H1 (cell line): ENCODE results near the gene ARHGAP26. TPM values are rescaled to one million over a fixed set of nuclear protein-coding genes. Genes with fewer than 3 reads are reported as not detected.

Experiments
- CTCF ChIA-PET: fragments of 300-600 bp; sonication (Branson Sonifier 250); formaldehyde crosslinking; loops from one replicate; lab custom pipeline; 2021; ENCODE audit not compliant: partially characterized antibody; lab: Charles Lee
- POLR2A ChIA-PET: fragments of 300-600 bp; sonication (Branson Sonifier 250); formaldehyde crosslinking; loops from one replicate; lab custom pipeline; 2021; ENCODE audit warnings: inconsistent platforms; ENCODE audit not compliant: partially characterized antibody; lab: Charles Lee
- DNase-seq, 2 experiments: peaks; one replicate each; pipeline versions ENCODE4 v3.0.0 to v3.0.0-alpha.2; 2010 to 2022; ENCODE audit warnings: low spot score in 2 of 2, low read depth in 1 of 2, mixed read lengths in 1 of 2
- FAIRE-seq: peaks from 2 replicates; lab custom pipeline; 2011; peaks lifted over from hg19 to GRCh38; lab: Jason Lieb, UNC
- H2AFZ ChIP-seq: 2 replicates; pipeline ENCODE4 v1.8.1; 2012; ENCODE audit warnings: low read length, inconsistent platforms
- H2AK5ac ChIP-seq: 2 replicates; pipeline ENCODE4 v1.6.1; 2013; ENCODE audit warnings: low read depth, low read length
- H2BK120ac ChIP-seq: replicated peaks from 2 replicates; pipeline ENCODE3; 2013; ENCODE audit warnings: low read depth, low read length, inconsistent platforms
- H2BK12ac ChIP-seq: 2 replicates; pipeline ENCODE4 v1.6.1; 2013; ENCODE audit warnings: low read depth, low read length
- H2BK15ac ChIP-seq: 2 replicates; pipeline ENCODE4 v1.6.1; 2013; ENCODE audit warnings: low read length
- H2BK20ac ChIP-seq: 2 replicates; pipeline ENCODE4 v1.6.1; 2013; ENCODE audit warnings: low read length
- H2BK5ac ChIP-seq: 2 replicates; pipeline ENCODE4 v1.6.1; 2013; ENCODE audit warnings: low read depth, low read length
- H3K14ac ChIP-seq: 2 replicates; pipeline ENCODE4 v1.6.1; 2013; ENCODE audit warnings: inconsistent platforms; ENCODE audit not compliant: insufficient read length
- H3K18ac ChIP-seq: 2 replicates; pipeline ENCODE4 v1.6.1; 2013; ENCODE audit warnings: low read length; ENCODE audit errors: extremely low read depth
- H3K23ac ChIP-seq: 2 replicates; pipeline ENCODE4 v1.6.1; 2013; ENCODE audit warnings: inconsistent platforms; ENCODE audit not compliant: insufficient read length
- H3K23me2 ChIP-seq: 2 replicates; pipeline ENCODE4 v1.6.1; 2013; ENCODE audit warnings: low read depth, low read length
- H3K27ac ChIP-seq: 2 replicates; pipeline ENCODE4 v1.6.1; 2011; ENCODE audit warnings: low read depth, low read length, inconsistent platforms
- H3K27me3 ChIP-seq, 4 experiments: replicated peaks in 1 of 4; 1 replicate in 1 of 4; 2 replicates in 3 of 4; pipeline versions ENCODE4 v1.6.1 to v1.8.1; 2011 to 2013; ENCODE audit warnings: low read length in 3 of 4, mild to moderate bottlenecking in 3 of 4, inconsistent platforms in 2 of 4, mixed read lengths in 2 of 4, moderate library complexity in 1 of 4; ENCODE audit not compliant: control insufficient read depth in 3 of 4, insufficient read depth in 3 of 4; ENCODE audit errors: extremely low read depth in 1 of 4
- H3K36me3 ChIP-seq, 4 experiments: 2 replicates each; pipeline versions ENCODE4 v1.6.1 to v1.8.1; 2011 to 2013; ENCODE audit warnings: mild to moderate bottlenecking in 4 of 4, low read length in 3 of 4, moderate library complexity in 2 of 4, control low read depth in 1 of 4, inconsistent platforms in 1 of 4; ENCODE audit not compliant: insufficient read depth in 4 of 4, control insufficient read depth in 2 of 4
- H3K4ac ChIP-seq: replicated peaks from 2 replicates; pipeline ENCODE3; 2013; ENCODE audit warnings: low read length, low read depth, mixed read lengths, inconsistent platforms; ENCODE audit not compliant: insufficient read length
- H3K4me1 ChIP-seq, 4 experiments: replicated peaks in 1 of 4; 1 replicate in 1 of 4; 2 replicates in 3 of 4; pipeline versions ENCODE4 v1.6.1 to v1.8.1; 2011 to 2013; ENCODE audit warnings: low read length in 3 of 4, inconsistent platforms in 2 of 4, mixed read lengths in 1 of 4; ENCODE audit not compliant: insufficient read depth in 4 of 4, control insufficient read depth in 3 of 4
- H3K4me2 ChIP-seq, 2 experiments: 2 replicates each; pipeline versions ENCODE4 v1.6.1 to v1.8.1; 2011 to 2013; ENCODE audit warnings: low read depth in 2 of 2, low read length in 2 of 2, control low read depth in 1 of 2, inconsistent platforms in 1 of 2, mild to moderate bottlenecking in 1 of 2; ENCODE audit not compliant: insufficient read depth in 1 of 2
- H3K4me3 ChIP-seq, 4 experiments: fragments of 200-600, 300-600 bp in 1 of 4; sonication (generic), shearing (Covaris generic), sonication (Bioruptor Twin) in 1 of 4; 2 replicates each; pipeline versions ENCODE4 v1.5.1 to v1.8.1; 2011 to 2016; ENCODE audit warnings: low read length in 4 of 4, low read depth in 3 of 4, control low read depth in 2 of 4, inconsistent platforms in 2 of 4, mild to moderate bottlenecking in 2 of 4, mixed read lengths in 1 of 4, moderate library complexity in 1 of 4; ENCODE audit not compliant: insufficient read depth in 2 of 4; ENCODE audit errors: extremely low read depth in 1 of 4
- H3K56ac ChIP-seq: replicated peaks from 2 replicates; pipeline ENCODE3; 2013; ENCODE audit warnings: low read depth, mild to moderate bottlenecking, mixed read lengths, low read length, inconsistent platforms; ENCODE audit not compliant: insufficient read length
- H3K79me1 ChIP-seq: 2 replicates; pipeline ENCODE4 v1.6.1; 2013; ENCODE audit warnings: low read depth, low read length, control low read depth
- H3K79me2 ChIP-seq, 2 experiments: 2 replicates each; pipeline versions ENCODE4 v1.6.1 to v1.8.1; 2012 to 2013; ENCODE audit warnings: low read length in 2 of 2, mild to moderate bottlenecking in 2 of 2, inconsistent platforms in 1 of 2; ENCODE audit not compliant: insufficient read depth in 2 of 2, control insufficient read depth in 1 of 2
- H3K9ac ChIP-seq, 4 experiments: replicated peaks in 1 of 4; 1 replicate in 1 of 4; 2 replicates in 3 of 4; pipeline versions ENCODE4 v1.6.1 to v1.8.1; 2011 to 2013; ENCODE audit warnings: low read depth in 3 of 4, low read length in 3 of 4, control low read depth in 2 of 4, mild to moderate bottlenecking in 2 of 4, moderate library complexity in 2 of 4, inconsistent platforms in 1 of 4; ENCODE audit errors: extremely low read depth in 1 of 4
- H3K9me3 ChIP-seq, 2 experiments: 2 replicates each; pipeline versions ENCODE4 v1.6.1 to v1.8.1; 2012 to 2013; ENCODE audit warnings: mild to moderate bottlenecking in 2 of 2, moderate library complexity in 2 of 2, control low read depth in 1 of 2, inconsistent platforms in 1 of 2, low read depth in 1 of 2, low read length in 1 of 2, mixed read lengths in 1 of 2; ENCODE audit not compliant: insufficient read depth in 2 of 2
- H4K20me1 ChIP-seq, 2 experiments: replicated peaks in 1 of 2; 2 replicates each; pipeline versions ENCODE3 to v1.8.1; 2011 to 2013; ENCODE audit warnings: inconsistent platforms in 2 of 2, low read length in 2 of 2, mild to moderate bottlenecking in 1 of 2; ENCODE audit not compliant: insufficient read depth in 2 of 2, control insufficient read depth in 1 of 2
- H4K5ac ChIP-seq: 2 replicates; pipeline ENCODE4 v1.6.1; 2013; ENCODE audit warnings: low read length, low read depth, mixed read lengths, inconsistent platforms; ENCODE audit not compliant: insufficient read length
- H4K8ac ChIP-seq: 2 replicates; pipeline ENCODE4 v1.8.0; 2013; ENCODE audit warnings: mild to moderate bottlenecking, moderate library complexity, low read length, inconsistent platforms; ENCODE audit not compliant: insufficient read depth; ENCODE audit errors: extremely low read depth
- H4K91ac ChIP-seq: replicated peaks from 2 replicates; pipeline ENCODE3; 2013; ENCODE audit warnings: low read length, mixed read lengths, inconsistent platforms; ENCODE audit not compliant: insufficient read length
- MAX ChIP-seq: IDR thresholded peaks from 2 replicates; pipeline ENCODE4 v1.6.1; 2012; ENCODE audit warnings: inconsistent platforms
- POU5F1 ChIP-seq: IDR thresholded peaks from 2 replicates; pipeline ENCODE4 v1.6.1; 2011; ENCODE audit warnings: low read depth, mild to moderate bottlenecking, low read length, moderate library complexity
- RAD21 ChIP-seq, 2 experiments: IDR thresholded peaks in 1 of 2; conservative IDR thresholded peaks in 1 of 2; 2 replicates each; pipeline ENCODE4 v1.6.1; 2011; ENCODE audit warnings: low read depth in 2 of 2, low read length in 2 of 2, improper control_type of control experiment in 1 of 2, inconsistent platforms in 1 of 2, mild to moderate bottlenecking in 1 of 2, moderate library complexity in 1 of 2
- SP2 ChIP-seq: IDR thresholded peaks from 2 replicates; pipeline ENCODE4 v1.6.1; 2012; ENCODE audit warnings: mild to moderate bottlenecking, low read length, inconsistent platforms
- TAF1 ChIP-seq: IDR thresholded peaks from 2 replicates; pipeline ENCODE4 v1.6.1; 2011; ENCODE audit warnings: mild to moderate bottlenecking, low read depth, low read length
- USF2 ChIP-seq: IDR thresholded peaks from 2 replicates; pipeline ENCODE4 v1.6.1; 2011; ENCODE audit warnings: low read length, improper control_type of control experiment
- WGBS, 2 experiments: shearing (Covaris generic) in 1 of 2; methylation state at CpG; one replicate each; pipeline versions ENCODE4 v1.1.6 to v1.1.7; 2013 to 2015; ENCODE audit warnings: low lambda C conversion rate in 2 of 2, mixed read lengths in 2 of 2, inconsistent platforms in 1 of 2, low coverage in 1 of 2, missing lambda C conversion rate in 1 of 2; ENCODE audit not compliant: insufficient replicate concordance in 2 of 2, insufficient coverage in 1 of 2, insufficient read length in 1 of 2; ENCODE audit errors: extremely low coverage in 1 of 2, missing lambda C conversion rate in 1 of 2; 5-methylcytosine and 5-hydroxymethylcytosine counted together
- polyA plus RNA-seq, 7 experiments: library from polyadenylated mRNA; depleted of rRNA in 3 of 7; stranded (reverse) in 5 of 7; unstranded in 2 of 7; fragments of >200 nt in 5 of 7; fragments of 200-250 nt in 2 of 7; gene quantifications; 1 replicate in 5 of 7; 2 replicates in 1 of 7; 4 replicates in 1 of 7; pipeline versions ENCODE4 v1.2.1 to v1.2.3, GENCODE V29; 2011 to 2013; ENCODE audit warnings: missing spikeins in 2 of 7, mixed read lengths in 2 of 7
- total RNA-seq: library from RNA; stranded (reverse); fragmentation: NEBNext Ultra II Directional; extraction: Animal tissue kit (Norgen Biotek cat#: 25700); gene quantifications from 2 replicates; pipeline ENCODE4 v1.2.1, GENCODE V29; 2021

ARHGAP26 gene
- total and polyA plus RNA-seq, 2 of the 8 experiments (the other 6 are each of a cell fraction or from before 2014, with no cell fraction given) = 7.1 to 24.8 TPM

GRCh38 chr5:142959683-142960657, 189.8 kb downstream of the ARHGAP26 start:
- Histone ChIP-seq H3K4me1 (no peaks in the 10 kb centered on the region), H3K56ac (no peak overlapping the region), H3K9ac (no peak overlapping the region), H4K5ac (no peak overlapping the region), H4K91ac (no peak overlapping the region)
- 85% methylated on average over 4 of the region's 4 CpGs; no CpG with 5 or more reads in 1 of the 2 experiments for WGBS, 2 experiments
- CTCF ChIA-PET = interaction anchor here (0.5 to 2.9 kb wide), 12 partner anchors 9 to 345 kb away, joined by 3 to 17 read pairs (median 4); no protein-coding TSS in a partner anchor
- no peak for TF ChIP-seq MAX
- TF ChIP-seq TAF1 = no peak
- TF ChIP-seq RAD21 (IDR thresholded peaks at IDR 0.05 in 1 of 2, conservative IDR thresholded peaks at IDR 0.05 in 1 of 2; ENCODE audit: low read depth in 2 of 2, low read length in 2 of 2) = no peak
- TF ChIP-seq USF2 = no peak
- TF ChIP-seq POU5F1 = no peak
- TF ChIP-seq SP2 = no peak
- TF ChIP-seq, all 59 proteins: peak for 0
- no peak overlapping the region for H2BK20ac ChIP-seq
- POLR2A ChIA-PET = no interaction called here
- no peaks in the 10 kb centered on the region for H3K27me3 ChIP-seq
- H4K8ac ChIP-seq = no peak overlapping the region
- no peak overlapping the region for H2AK5ac ChIP-seq
- no peaks in the 10 kb centered on the region for H3K79me2 ChIP-seq
- no peaks in the 10 kb centered on the region for H3K79me1 ChIP-seq
- DNase-seq (no peak), FAIRE-seq (no peak)
- no peak overlapping the region for H2BK12ac ChIP-seq
- H3K23ac ChIP-seq = no peak overlapping the region
- no peak overlapping the region for H2BK120ac ChIP-seq
- no peak overlapping the region for H3K4me3 ChIP-seq
- H2BK15ac ChIP-seq = no peak overlapping the region
- H3K4me2 ChIP-seq = no peak overlapping the region
- no peaks in the 10 kb centered on the region for H4K20me1 ChIP-seq
- H3K27ac ChIP-seq = no peak overlapping the region
- no peak overlapping the region for H2BK5ac ChIP-seq
- H3K18ac ChIP-seq = no peak overlapping the region
- H3K4ac ChIP-seq = no peak overlapping the region
- H3K23me2 ChIP-seq = no peaks in the 10 kb centered on the region
- no peak overlapping the region for H2AFZ ChIP-seq
- no peaks in the 10 kb centered on the region; a peak in 1 of 4 replicates for H3K9me3 ChIP-seq
- peaks cover 0 to 2% (median 0%) of the 10 kb centered on the region in 4 experiments; a peak in 2 of 8 replicates for H3K36me3 ChIP-seq
- H3K14ac ChIP-seq = no peak overlapping the region
